Left ventricle myocardium superior (tissue), 1 donor: ENCODE measurements around the gene CCR3. TPM values are rescaled to one million over a fixed set of nuclear protein-coding genes. Genes with fewer than 3 reads are reported as not detected.

Source experiments
- ATAC-seq: fragments of 200-7000 bp; cut with Tn5 transposase; one replicate; pipeline ENCODE4 v1.9.1; 2020; ENCODE audit warnings: mild to moderate bottlenecking, moderate library complexity
- DNase-seq: peaks from one replicate; pipeline ENCODE4 v3.0.0-alpha.2; 2020
- intact Hi-C: fragments of 100-400 bp; cut with micrococcal nuclease; formaldehyde crosslinking; loops from one replicate; pipeline ENCODE4 v1.11.0; 2022
- total RNA-seq: library from RNA; stranded (reverse); fragmentation: NEBNext Ultra II Directional; extraction: Animal tissue kit (Norgen Biotek cat#: 25700); gene quantifications from one replicate; pipeline ENCODE4 v1.2.1, GENCODE V29; 2021
- donor health status: DM: no; HTN: yes; CAD: no; lungs with severe emphysema.

Gene CCR3
- total RNA-seq, 1 donor from 2014 or later = not detected

DNA sequence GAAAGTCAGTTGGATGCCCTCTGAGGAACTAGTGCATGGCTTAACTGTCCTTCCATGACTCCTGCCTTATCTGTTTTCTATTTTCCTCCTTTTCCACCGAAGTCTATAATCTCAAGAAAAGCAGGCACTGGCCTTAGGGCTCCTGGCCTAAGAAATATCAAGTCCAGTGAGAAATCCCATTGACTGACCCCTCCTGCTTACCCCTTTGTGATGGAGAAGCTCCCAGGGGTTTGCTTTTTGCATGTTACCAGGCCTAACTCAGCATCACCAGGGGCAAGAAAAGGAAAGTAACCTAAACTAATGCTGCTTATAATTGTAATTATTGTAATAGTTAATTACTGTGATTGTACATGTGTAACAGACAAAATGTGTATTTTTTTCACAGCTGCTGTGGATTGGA, 21.7 kb downstream of the CCR3 start:
- ATAC-seq (no peak), DNase-seq (no peak)
- intact Hi-C loops = no loop called here

DNA sequence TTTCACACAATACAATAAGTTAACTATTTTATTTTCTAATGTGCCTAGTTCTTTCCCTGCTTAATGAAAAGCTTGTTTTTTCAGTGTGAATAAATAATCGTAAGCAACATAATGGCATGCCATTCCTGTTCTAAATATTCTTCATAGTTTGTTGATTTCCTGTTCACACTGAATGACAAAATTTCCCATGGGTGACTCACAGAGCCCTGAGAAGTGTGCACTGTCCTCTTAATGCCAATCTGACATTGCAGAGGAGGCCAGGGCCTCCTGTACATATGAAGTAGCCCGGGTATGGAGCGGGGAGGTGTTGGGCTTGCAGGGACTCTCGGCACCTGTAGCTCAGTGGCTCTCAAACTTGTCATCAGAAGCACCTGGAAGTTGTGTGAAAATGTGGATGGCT, 24.3 kb downstream of the CCR3 start:
- ATAC-seq (no peak), DNase-seq (no peak)
- intact Hi-C loops = no loop called here

DNA sequence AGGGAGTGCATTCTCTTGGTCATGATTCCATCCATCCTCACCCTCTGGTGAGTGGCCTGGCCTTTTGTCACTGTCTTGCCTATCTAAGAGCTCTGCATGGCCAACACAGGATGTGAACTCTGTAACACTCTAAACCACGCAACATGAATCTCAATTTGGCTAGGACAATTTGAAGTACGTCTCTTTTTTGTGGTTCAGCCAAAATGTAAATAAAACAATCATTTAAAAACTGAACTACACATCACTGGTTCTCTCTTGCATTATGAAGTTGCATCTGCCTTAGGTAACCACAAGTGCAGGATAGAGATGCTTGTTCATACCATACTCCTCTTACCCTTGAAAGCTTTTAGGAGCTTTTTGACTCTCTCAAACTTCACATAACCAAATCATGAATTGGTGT, 27.3 kb downstream of the CCR3 start:
- ATAC-seq = no peak

DNA sequence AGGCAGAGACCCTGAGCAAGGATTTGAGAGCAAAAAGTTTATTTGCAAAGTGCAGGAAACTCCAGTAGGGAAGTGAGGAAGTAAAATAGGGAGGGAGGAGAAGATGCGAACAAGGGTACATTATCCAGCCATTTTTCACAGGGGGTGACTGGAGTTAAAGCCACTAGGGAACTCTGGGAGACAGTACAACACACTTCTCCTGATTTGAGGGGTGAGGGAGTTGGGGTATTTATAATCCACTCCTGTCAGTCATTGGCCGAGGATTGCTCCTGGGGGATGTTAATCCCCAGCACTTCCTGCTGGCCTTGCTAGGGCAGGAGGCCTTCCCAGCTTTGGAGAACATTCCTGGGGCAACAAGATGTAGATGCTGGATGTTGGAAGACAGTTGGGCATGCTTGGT, 28.2 kb downstream of the CCR3 start:
- intact Hi-C loops = no loop called here
- ATAC-seq (no peak), DNase-seq (no peak)

More for the DNA sequence above, 27.3 kb downstream of the CCR3 start:
- intact Hi-C loops = no loop called here
- DNase-seq = no peak

DNA sequence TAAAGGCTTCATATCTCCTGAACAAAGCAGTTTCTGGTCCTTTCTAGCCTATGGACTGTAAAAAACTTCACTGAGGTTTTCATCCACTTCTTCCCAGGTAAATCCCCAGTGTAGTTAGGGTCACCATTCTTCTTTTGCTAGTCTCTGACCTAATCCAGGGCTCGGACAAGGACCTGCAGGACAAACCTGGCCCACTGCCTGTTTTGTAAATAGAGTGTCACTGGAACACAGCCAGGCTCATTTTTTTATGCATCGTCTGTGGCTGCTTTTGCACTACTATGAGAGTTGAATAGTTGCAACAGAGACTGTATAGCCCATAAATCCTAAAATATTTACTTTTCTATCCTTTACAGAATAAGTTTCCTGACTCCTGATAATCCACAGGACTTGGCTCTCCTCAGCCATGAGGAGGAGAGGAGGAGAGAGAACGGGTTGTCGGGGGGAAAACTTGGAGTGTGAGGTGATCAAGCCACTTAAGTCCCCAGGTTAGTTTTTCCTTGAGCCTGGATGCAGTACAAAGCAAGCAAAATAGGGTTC, 29.0 kb downstream of the CCR3 start:
- intact Hi-C loops = no loop called here
- DNase-seq (no peak), ATAC-seq (no peak)

DNA sequence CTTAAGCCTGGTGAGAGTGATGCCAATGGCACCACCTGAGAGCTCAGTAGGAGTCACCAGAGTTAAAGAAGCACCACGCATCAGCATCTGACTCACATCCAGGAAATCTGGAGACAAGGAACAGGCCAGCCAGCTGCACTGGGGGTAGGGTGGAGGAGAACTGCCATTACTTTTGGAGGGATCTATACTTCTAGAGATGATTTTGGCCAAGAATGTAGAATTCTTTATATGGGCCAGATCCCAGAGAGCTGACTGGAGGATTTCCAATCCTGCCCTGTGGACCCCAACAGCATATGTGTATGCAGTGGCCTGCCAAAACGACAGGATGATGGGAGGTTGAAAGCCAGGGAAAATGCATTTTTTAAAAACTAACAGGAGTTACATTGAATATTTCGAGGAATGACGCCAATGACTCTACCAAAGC, 29.8 kb downstream of the CCR3 start:
- ATAC-seq = no peak
- DNase-seq = no peak
- intact Hi-C loops = no loop called here

DNA sequence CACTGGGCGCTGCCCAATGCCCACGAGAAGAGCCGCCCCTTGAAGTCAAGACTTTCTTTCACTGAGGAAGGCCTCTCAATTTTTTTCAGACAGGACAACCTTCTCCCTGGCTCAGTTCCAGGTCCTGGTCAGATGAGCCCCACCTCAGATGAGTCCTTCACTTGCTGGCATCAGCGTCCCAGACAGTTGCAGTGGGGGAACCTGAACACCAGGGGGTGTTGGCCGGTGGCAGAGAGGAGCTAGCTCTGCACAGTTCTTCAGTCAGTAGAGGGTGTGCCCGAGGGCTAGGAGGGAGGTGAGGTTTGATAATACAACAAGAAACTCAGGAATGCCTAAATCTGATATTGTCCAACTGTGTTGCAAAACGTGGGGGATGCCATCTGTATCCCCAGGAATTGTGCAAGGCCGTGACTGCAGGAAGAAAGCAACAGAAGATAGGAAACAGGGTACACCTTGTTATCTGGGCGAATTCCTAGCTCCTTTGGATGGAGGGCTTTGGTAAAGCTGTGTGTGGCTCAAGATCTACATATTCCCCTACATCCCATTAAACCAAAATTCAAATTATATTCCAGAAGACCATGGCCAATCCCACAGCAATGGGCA, 34.3 kb downstream of the CCR3 start:
- peak; percentile 63 for DNase-seq
- intact Hi-C loops = no loop called here
- ATAC-seq = peak; percentile 78

DNA sequence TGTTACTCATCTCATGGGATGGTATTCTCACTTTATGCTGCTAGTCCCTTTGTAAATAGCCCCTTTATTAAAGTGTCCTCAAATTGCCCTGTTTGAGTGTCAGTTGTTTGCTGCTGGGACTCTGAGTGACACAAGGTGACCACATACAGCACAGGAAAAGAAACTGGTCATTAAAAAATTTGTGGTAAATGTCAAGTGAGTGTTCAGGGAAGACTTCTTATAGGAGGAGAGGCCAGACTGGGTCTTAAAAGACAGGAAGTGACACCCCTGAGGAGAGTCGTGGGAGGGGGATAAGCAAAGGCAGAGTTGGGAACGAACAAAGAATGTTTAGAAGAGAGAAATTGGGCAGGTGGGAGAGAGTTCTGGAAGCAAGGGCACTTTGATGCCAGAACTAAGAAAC, 35.2 kb downstream of the CCR3 start:
- DNase-seq (no peak), ATAC-seq (no peak)
- intact Hi-C loops = no loop called here

DNA sequence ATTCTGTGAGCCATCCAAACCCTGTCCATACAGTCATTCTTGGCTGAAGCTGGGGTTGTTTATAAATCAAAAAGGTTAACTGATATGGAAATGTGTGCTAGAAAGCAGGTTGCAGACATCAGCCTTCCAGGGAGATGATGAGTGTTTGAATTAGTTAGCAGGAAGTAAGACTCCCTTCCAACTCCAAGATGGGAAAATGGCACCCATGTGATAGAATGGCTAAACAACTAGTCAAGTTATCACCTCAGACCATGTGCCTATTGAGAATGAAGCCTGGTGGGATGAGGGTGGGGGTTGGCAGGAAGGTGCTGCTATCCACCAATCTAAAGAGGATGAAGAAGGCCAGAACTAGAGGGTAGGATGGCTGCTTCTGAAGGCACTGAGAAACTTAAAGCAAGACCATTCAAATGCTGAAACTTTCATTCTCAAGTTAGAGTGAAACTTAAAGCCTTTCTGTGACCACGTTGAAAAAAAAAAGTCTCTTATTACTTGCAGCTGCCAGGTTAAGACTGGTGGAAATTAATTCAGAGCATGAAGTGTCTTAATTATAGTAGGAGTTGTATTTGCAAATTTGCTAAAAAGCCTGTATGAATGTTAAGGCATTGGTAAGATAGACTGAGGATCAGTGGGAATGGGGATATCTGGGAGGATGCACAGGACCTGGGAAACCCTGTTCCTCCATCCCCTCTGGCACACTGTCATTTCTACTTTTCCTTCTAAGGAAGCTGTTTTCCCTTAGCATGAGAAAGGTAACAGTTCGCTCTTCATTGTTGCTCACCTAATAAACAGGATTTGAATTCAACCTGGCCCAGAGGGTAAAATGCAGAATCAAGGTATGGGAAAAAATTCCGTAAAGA, 36.8 kb downstream of the CCR3 start:
- no peak for DNase-seq
- intact Hi-C loops = no loop called here

DNA sequence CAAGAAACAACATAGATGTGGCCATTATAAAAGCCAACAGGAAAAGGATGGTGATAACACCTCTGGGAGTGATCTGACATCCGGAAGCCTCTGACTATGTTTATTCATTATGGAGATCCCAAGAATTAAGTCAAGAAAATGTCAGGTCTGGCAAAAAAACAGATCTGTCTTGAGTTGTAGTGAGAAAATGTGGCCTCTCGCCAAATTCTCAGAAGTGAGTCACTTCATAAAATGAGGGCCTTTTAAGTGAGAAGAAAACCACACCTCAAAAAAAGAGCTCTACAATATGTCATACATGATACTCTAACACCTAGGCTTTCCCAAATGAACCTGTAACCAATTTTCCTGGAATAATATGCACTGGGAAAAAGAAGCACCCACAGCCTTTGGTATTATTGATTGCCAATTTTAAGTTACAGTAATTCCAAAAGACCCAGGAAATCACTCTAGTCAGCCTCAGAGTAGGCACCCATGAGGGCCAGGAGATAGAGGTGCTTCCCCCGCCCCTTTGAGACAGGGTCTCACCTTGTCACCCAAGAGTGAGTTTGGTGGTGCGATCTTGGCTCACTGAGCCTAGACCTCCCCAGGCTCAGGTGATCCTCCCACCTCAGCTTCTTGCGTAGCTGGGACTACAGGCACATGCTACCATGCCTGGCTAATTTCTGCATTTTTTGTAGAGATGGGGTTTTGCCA, 38.0 kb downstream of the CCR3 start:
- no peak for DNase-seq
- no peak for ATAC-seq
- intact Hi-C loops = no loop called here

More for the DNA sequence above, 36.8 kb downstream of the CCR3 start:
- no peak for ATAC-seq

DNA sequence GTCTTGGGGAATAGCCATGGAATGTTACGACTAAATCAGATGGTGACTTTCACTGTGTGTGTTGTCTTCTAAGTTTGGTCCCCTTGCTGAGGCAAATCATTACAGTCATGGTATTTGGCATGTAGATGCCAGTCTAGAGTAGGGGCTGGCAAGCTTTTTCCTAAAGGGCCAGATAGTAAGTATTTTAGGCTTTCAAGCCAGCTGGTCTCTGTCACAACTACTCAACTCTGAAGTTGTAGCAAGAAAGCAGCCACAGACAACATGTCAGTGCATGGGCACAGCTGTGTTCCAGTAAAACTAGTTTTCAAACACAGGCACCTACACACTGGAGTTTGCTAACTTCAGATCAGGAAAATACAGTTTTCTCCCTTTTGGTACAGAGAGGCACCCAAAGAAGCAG, 39.3 kb downstream of the CCR3 start:
- ATAC-seq (no peak), DNase-seq (no peak)
- intact Hi-C loops = no loop called here

DNA sequence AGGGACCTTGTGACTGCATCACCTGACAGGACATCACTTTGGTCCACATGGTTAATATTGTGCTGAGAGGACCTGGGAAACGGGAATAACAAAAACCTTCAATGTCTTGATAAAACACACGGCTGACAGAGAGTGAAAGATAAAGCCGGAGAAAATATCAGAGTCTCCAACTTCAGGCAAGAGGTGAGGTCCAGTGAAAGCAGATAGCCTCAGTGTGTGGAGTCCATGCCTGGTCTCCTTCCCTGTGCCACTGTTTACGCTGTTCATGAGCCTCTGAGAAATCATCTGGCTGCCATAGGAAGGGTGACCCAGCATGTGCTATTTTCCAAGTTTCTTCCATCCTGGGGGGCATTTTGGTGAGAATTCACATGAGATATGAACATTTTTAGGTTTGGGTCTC, 39.8 kb downstream of the CCR3 start:
- DNase-seq (no peak), ATAC-seq (no peak)
- intact Hi-C loops = no loop called here

DNA sequence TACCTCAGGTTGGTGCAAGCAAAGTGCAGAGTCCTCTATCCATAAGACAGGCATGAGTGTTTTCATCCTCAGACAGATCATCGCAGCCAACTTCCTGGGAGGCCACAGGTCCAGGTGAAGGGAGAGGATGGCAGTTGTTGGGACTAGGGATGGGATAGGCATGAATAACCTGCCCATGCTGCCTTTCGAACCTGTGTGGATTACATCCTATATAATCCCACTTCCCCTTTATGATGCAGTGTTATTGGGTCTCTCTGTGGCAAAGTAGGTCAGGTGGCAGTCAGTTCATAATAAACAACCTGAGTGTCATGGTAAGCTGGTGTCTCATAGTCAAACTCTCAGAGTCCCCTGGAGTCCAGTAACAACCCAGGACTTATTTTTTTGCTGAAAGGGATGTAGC, 40.4 kb downstream of the CCR3 start:
- DNase-seq = no peak
- intact Hi-C loops = no loop called here
- ATAC-seq = no peak

DNA sequence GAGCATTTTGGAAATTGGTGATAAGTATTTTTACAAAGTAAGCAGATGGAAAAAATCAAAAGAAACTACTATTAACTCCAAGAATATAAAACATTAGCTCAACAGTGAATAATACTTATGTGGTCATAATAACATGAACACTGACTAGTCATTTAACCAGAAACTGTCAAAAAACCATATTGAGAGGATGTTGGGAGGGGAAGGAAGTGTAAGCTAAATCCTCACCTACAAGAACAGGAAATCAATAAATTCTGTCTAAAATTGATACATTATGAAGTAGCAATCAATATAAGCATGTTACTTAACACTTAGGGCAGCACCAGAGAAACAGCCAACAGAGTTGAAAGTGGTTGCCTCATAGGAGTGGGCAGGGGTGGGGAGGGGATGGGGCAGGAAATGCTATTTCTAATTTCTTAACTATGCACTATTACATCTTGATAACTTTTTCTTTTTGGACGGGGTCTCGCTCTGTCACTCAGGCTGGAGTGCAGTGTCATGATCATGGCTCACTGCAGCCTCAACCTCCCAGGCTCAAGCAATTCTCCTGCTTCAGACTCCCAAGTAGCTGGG, 41.7 kb downstream of the CCR3 start:
- DNase-seq (no peak), ATAC-seq (no peak)
- intact Hi-C loops = no loop called here

DNA sequence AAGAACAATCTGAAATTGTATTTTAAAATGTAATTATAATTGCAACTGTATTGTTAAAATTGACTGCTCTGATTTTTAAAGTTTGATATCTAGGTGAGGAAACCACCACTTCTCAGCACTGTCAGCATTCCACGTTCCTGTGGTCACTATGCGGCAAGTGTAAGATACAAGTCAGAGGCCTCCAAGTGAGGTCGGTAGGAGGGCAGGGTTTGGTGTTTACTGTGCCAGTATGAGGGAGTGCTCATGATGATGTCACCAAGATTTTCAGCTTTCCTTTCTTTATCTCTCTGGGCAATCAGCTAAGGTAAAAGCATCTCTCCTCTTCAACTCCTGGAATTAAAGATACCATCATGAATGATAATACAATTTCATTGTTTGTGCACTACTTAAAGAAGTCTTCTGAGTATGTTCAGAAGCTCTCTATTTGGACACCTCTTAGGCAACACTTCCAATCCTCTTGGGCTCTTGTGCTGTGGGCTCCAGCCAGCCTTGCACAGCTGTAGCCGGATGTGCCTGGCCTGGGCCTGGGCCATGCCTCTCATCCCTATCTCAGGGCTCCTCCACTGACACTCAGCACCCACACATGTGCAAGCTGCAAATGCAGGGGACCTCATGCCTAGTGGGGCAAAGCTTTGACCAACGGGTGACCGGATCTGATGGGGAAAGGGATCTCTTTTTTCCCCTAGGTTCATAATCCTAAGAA, 42.9 kb downstream of the CCR3 start:
- ATAC-seq = peak; percentile 83
- intact Hi-C loops = no loop called here
- DNase-seq = peak; percentile 63

DNA sequence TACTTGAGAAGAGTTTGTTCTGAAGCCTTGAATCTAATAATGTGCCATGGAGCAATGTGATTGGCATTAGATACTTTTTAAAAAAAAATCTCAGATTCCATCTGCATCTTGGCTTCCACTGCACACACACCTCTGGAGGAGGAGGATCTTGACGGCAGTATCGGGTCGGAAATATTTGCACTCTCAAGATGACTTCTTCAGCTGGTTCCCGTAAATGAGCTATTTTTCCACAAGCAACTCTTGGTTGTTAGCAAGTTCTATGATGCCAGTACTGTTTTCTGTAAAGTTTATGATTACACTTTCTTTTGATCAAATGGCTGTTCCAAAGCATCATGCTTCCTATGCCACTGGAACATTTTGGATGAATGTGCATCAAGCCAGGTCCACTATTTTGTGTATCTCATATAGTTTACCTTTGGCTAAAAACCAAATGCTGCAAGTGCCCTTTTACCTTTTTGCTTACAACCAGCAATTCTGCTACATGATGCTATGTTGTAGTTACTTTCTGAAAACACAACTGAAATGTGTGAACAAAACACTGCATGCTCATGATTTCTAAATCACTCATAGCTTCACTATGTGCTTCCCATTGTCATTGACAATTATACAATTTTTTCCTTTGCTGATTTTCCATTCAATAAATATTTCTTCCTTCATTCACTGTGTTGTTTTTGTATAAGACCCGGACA, 43.8 kb downstream of the CCR3 start:
- ATAC-seq (no peak), DNase-seq (no peak)
- intact Hi-C loops = no loop called here

DNA sequence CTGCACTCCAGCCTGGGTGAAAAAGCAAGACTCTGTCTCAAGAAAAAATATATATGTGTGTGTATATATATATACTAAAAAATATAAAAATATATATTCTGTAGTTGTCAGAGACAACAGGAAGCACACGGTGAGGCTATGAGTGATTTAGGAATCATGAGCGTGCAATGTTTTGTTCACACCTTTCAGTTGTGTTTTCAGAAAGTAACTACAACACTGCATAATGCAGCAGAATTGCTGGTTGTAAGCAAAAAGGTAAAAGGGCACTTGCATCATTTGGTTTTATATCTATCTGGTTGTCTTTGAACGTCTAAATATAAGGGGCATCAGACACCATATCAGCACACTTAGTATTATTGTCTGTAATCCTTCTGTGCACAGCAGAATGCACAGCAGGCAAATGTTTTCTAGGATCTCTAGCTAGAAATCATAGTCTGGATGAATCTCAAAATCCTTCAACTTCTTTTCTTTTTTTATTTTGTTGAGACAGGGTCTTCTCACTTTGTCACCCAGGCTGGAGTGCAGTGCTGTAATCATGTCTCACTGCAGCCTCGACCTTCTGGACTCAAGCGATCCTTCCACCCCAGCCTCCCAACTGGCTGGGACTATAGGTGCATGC, 44.8 kb downstream of the CCR3 start:
- intact Hi-C loops = no loop called here
- ATAC-seq (no peak), DNase-seq (no peak)

DNA sequence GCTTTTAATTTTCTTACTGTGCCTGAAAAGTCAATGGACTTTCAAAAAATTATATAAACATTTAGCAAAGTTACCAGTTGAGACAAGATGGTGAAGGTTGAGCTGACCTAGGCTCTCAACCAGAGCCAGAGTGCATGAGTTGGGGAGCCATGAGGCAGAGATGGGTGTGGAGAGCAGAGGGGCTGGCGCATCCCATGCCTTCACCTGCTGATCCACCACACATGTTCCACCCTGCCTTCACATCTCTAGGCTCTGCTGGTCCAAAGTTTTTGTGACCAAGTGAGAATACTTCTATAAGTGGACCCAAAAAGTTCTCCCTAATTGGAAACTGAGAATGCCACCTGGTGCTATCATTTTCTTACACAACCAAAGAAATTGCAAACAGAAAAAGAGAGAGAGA, 47.3 kb downstream of the CCR3 start:
- ATAC-seq = no peak
- no peak for DNase-seq
- intact Hi-C loops = no loop called here
